Neuronal stem cell (in vitro differentiated cells): Measurements from ENCODE around the gene ACSL6.
A peak's percentile ranks its signal among the peaks of the same experiment; 100 is the strongest.

Experiments used
- DNase-seq: peaks from one replicate; pipeline ENCODE4 v3.0.0-alpha.2; 2013; ENCODE audit warnings: low spot score
- H2AFZ ChIP-seq: one replicate; pipeline ENCODE4 v1.6.1; 2013; ENCODE audit warnings: mild to moderate bottlenecking, low read length, inconsistent platforms
- H2AK5ac ChIP-seq: 2 replicates; pipeline ENCODE4 v1.6.1; 2013; ENCODE audit warnings: low read depth, mild to moderate bottlenecking, inconsistent platforms, low read length, moderate library complexity, mixed read lengths
- H2BK120ac ChIP-seq: 2 replicates; pipeline ENCODE4 v1.6.1; 2013; ENCODE audit warnings: low read depth, mild to moderate bottlenecking, inconsistent platforms, low read length, moderate library complexity, mixed read lengths
- H2BK12ac ChIP-seq: one replicate; pipeline ENCODE4 v1.6.1; 2013; ENCODE audit warnings: low read length, inconsistent platforms
- H2BK15ac ChIP-seq: 2 replicates; pipeline ENCODE4 v1.6.1; 2013; ENCODE audit warnings: mild to moderate bottlenecking, low read length, inconsistent platforms, mixed read lengths
- H2BK5ac ChIP-seq: one replicate; pipeline ENCODE4 v1.6.1; 2013; ENCODE audit warnings: inconsistent platforms, mild to moderate bottlenecking, low read length, moderate library complexity
- H3K14ac ChIP-seq: one replicate; pipeline ENCODE4 v1.6.1; 2013; ENCODE audit warnings: low read length, inconsistent platforms
- H3K18ac ChIP-seq: 2 replicates; pipeline ENCODE4 v1.6.1; 2013; ENCODE audit warnings: low read length, inconsistent platforms
- H3K23ac ChIP-seq: 2 replicates; pipeline ENCODE4 v1.6.1; 2013; ENCODE audit warnings: low read depth, mild to moderate bottlenecking, mixed read lengths, low read length, inconsistent platforms; ENCODE audit not compliant: poor library complexity
- H3K27ac ChIP-seq: replicated peaks from 3 replicates; pipeline ENCODE4 v1.5.1; 2013; ENCODE audit warnings: low read length, inconsistent platforms
- H3K27me3 ChIP-seq, 3 experiments: 2 replicates each; pipeline ENCODE4 v1.6.1; 2013; ENCODE audit warnings: low read length in 3 of 3, mild to moderate bottlenecking in 2 of 3, inconsistent platforms in 1 of 3, low read depth in 1 of 3, mixed read lengths in 1 of 3, moderate library complexity in 1 of 3; ENCODE audit not compliant: control insufficient read depth in 3 of 3, insufficient read depth in 3 of 3
- H3K36me3 ChIP-seq, 2 donors: replicated peaks in 1 of 2; 2 replicates each; pipeline ENCODE4 v1.6.1; 2013; ENCODE audit warnings: low read length in 2 of 2; ENCODE audit not compliant: control insufficient read depth in 2 of 2, insufficient read depth in 2 of 2
- H3K4ac ChIP-seq: 2 replicates; pipeline ENCODE4 v1.6.1; 2013; ENCODE audit warnings: inconsistent platforms, mild to moderate bottlenecking, low read length, moderate library complexity
- H3K4me1 ChIP-seq, 2 donors: 1 replicate in 1 of 2; 2 replicates in 1 of 2; pipeline ENCODE4 v1.6.1; 2013; ENCODE audit warnings: low read length in 2 of 2, low read depth in 1 of 2; ENCODE audit not compliant: control insufficient read depth in 2 of 2, insufficient read depth in 1 of 2
- H3K4me2 ChIP-seq: one replicate; pipeline ENCODE4 v1.6.1; 2013; ENCODE audit warnings: mild to moderate bottlenecking, low read length, inconsistent platforms; ENCODE audit not compliant: insufficient read depth, poor library complexity, severe bottlenecking
- H3K4me3 ChIP-seq, 2 donors: 2 replicates each; pipeline ENCODE4 v1.5.1; 2013; ENCODE audit warnings: low read length in 2 of 2, mild to moderate bottlenecking in 2 of 2, inconsistent platforms in 1 of 2, moderate library complexity in 1 of 2
- H3K79me1 ChIP-seq: one replicate; pipeline ENCODE4 v1.6.1; 2013; ENCODE audit warnings: low read depth, mild to moderate bottlenecking, inconsistent platforms, low read length, moderate library complexity
- H3K9ac ChIP-seq: one replicate; pipeline ENCODE4 v1.6.1; 2013; ENCODE audit warnings: mild to moderate bottlenecking, low read depth, low read length, inconsistent platforms; ENCODE audit not compliant: poor library complexity
- H3K9me3 ChIP-seq, 2 donors: replicated peaks in 1 of 2; 2 replicates each; pipeline versions ENCODE3 to v1.6.1; 2013; ENCODE audit warnings: low read length in 2 of 2, mild to moderate bottlenecking in 2 of 2, inconsistent platforms in 1 of 2, low read depth in 1 of 2, mixed read lengths in 1 of 2, moderate library complexity in 1 of 2; ENCODE audit not compliant: control insufficient read depth in 2 of 2, insufficient read depth in 1 of 2
- H4K8ac ChIP-seq: one replicate; pipeline ENCODE4 v1.6.1; 2013; ENCODE audit warnings: low read depth, mild to moderate bottlenecking, inconsistent platforms, low read length, moderate library complexity
- H4K91ac ChIP-seq: one replicate; pipeline ENCODE4 v1.6.1; 2013; ENCODE audit warnings: low read length, low read depth, mild to moderate bottlenecking, inconsistent platforms; ENCODE audit not compliant: poor library complexity
- whole genome bisulfite sequencing, 2 donors: extraction: QIAGEN DNeasy Blood & Tissue Kit; methylation state at CpG; one replicate each; pipeline ENCODE4 v1.1.7; 2013; ENCODE audit warnings: missing lambda C conversion rate in 2 of 2, mixed read lengths in 1 of 2; ENCODE audit not compliant: insufficient read length in 2 of 2, insufficient replicate concordance in 1 of 2; ENCODE audit errors: extremely low coverage in 2 of 2; 5-methylcytosine and 5-hydroxymethylcytosine counted together

The ACSL6 gene

GRCh38 chr5:131988601-131989000 lies 22.9 kb downstream of the ACSL6 start:
- Histone ChIP-seq H3K4me2 (no peak overlapping the region), H3K18ac (peak overlapping the region; percentile 2), H3K9me3 (no peaks in the 10 kb centered on the region), H3K9ac (no peak overlapping the region), H4K91ac (no peak overlapping the region), H2BK12ac (no peak overlapping the region), H2BK120ac (no peak overlapping the region), H3K14ac (no peak overlapping the region), H3K4me3 (no peak overlapping the region), H3K27me3 (no peaks in the 10 kb centered on the region), H4K8ac (no peak overlapping the region), H2AK5ac (no peak overlapping the region), H3K23ac (no peak overlapping the region), H3K27ac (no peak overlapping the region), H3K4me1 (peaks cover 0 to 2% of the 10 kb centered on the region in 2 donors), H2AFZ (no peak overlapping the region), H2BK15ac (no peak overlapping the region), H2BK5ac (no peak overlapping the region), H3K79me1 (no peaks in the 10 kb centered on the region), H3K4ac (no peak overlapping the region), H3K36me3 (no peaks in the 10 kb centered on the region)
- no CpG with 5 or more reads among the region's 6 CpGs for WGBS, 2 donors
- no peak for DNase-seq

GRCh38 chr5:131987251-131987650 lies 24.2 kb downstream of the ACSL6 start:
- Histone ChIP-seq H3K27me3 (no peaks in the 10 kb centered on the region), H3K9me3 (no peaks in the 10 kb centered on the region), H3K4ac (no peak overlapping the region), H3K23ac (no peak overlapping the region), H3K27ac (no peak overlapping the region), H2AFZ (no peak overlapping the region), H2AK5ac (no peak overlapping the region), H3K4me1 (peaks cover 0 to 2% of the 10 kb centered on the region in 2 donors), H3K4me2 (no peak overlapping the region), H2BK120ac (no peak overlapping the region), H4K8ac (no peak overlapping the region), H3K14ac (no peak overlapping the region), H3K36me3 (no peaks in the 10 kb centered on the region), H3K18ac (peak overlapping the region; percentile 41), H3K9ac (no peak overlapping the region), H2BK15ac (no peak overlapping the region), H2BK12ac (no peak overlapping the region), H3K79me1 (no peaks in the 10 kb centered on the region), H3K4me3 (no peak overlapping the region), H4K91ac (no peak overlapping the region), H2BK5ac (no peak overlapping the region)
- WGBS, 2 donors: no CpG with 5 or more reads among the region's 3 CpGs
- no peak for DNase-seq

- no peaks in the 10 kb centered on the region for H3K9me3 ChIP-seq
- no peak overlapping the region for H2BK12ac ChIP-seq
- peaks cover 0 to 2% of the 10 kb centered on the region in 2 donors for H3K4me1 ChIP-seq
- H3K36me3 ChIP-seq: no peaks in the 10 kb centered on the region
- H2AK5ac ChIP-seq: no peak overlapping the region
- H2BK15ac ChIP-seq: no peak overlapping the region
- no peak overlapping the region for H3K4me2 ChIP-seq
- H3K27me3 ChIP-seq: no peaks in the 10 kb centered on the region
- H3K14ac ChIP-seq: no peak overlapping the region
- no peak overlapping the region for H3K4ac ChIP-seq
- H4K8ac ChIP-seq: no peak overlapping the region
- no peak overlapping the region for H3K9ac ChIP-seq
- no peak overlapping the region for H3K27ac ChIP-seq
- no peaks in the 10 kb centered on the region for H3K79me1 ChIP-seq
- no peak overlapping the region for H3K4me3 ChIP-seq
- H2BK5ac ChIP-seq: no peak overlapping the region
- no peak overlapping the region for H3K23ac ChIP-seq
- no peak overlapping the region for H2AFZ ChIP-seq
- no peak overlapping the region for H4K91ac ChIP-seq
- WGBS, 2 donors: no CpG with 5 or more reads among the region's 8 CpGs
- no peak overlapping the region for H3K18ac ChIP-seq
- no peak overlapping the region for H2BK120ac ChIP-seq
- DNase-seq: no peak
Measured at GRCh38 chr5:131986161-131986912, 25.1 kb downstream of the ACSL6 start.

GRCh38 chr5:131984956-131985665 lies 26.3 kb downstream of the ACSL6 start:
- DNase-seq: no peak
- Histone ChIP-seq H3K27me3 (no peaks in the 10 kb centered on the region), H2BK5ac (peak overlapping the region; percentile 33), H2BK12ac (no peak overlapping the region), H2BK120ac (peak overlapping the region; percentile 7), H3K14ac (no peak overlapping the region), H3K4me1 (peaks cover 0 to 2% of the 10 kb centered on the region in 2 donors), H2AFZ (no peak overlapping the region), H3K18ac (peak overlapping the region; percentile 19), H3K4me2 (no peak overlapping the region), H3K36me3 (no peaks in the 10 kb centered on the region), H2AK5ac (peak overlapping the region; percentile 48), H3K23ac (peak overlapping the region; percentile 34), H4K8ac (peak overlapping the region; percentile 19), H3K9ac (no peak overlapping the region), H3K79me1 (no peaks in the 10 kb centered on the region), H3K4me3 (no peak overlapping the region), H3K9me3 (no peaks in the 10 kb centered on the region), H2BK15ac (no peak overlapping the region), H3K4ac (no peak overlapping the region), H4K91ac (no peak overlapping the region), H3K27ac (no peak overlapping the region)
- no CpG with 5 or more reads among the region's 8 CpGs for WGBS, 2 donors
